SK-N-SH treated with all-trans-retinoic acid at 6 μM for 48 hours (cell line): ENCODE results near the gene KCNG4.

Source experiments
- ARNTL ChIP-seq: fragments of 450-650 bp; formaldehyde crosslinking; IDR thresholded peaks from 2 replicates; pipeline ENCODE4 v1.5.0; 2020; ENCODE audit warnings: low read depth, mild to moderate bottlenecking, moderate library complexity, borderline replicate concordance
- ZFP30 ChIP-seq: fragments of 450-650 bp; formaldehyde crosslinking; IDR thresholded peaks from 2 replicates; pipeline ENCODE4 v1.5.0; 2022; ENCODE audit warnings: mild to moderate bottlenecking, moderate library complexity

DNA sequence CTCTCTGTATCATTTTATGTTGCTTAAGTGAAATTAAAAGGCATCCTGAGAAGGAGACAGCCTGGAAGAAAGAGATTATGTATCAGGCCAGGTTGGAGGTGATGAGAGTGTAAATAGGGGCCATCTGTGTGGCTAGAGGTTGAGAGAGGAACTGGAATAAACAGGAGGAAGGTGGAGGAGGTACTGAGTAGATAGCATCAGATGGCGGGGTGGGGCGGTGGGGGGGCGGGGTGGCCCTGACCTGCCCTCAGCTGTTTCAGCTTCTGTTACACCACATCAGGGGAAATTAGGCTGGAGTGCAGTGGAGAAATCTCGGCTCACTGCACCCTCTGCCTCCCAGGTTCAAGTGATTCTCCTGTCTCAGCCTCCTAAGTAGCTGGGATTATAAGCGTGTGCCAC is 6.9 kb upstream of the KCNG4 start:
- TF ChIP-seq ARNTL (no peak), ZFP30 (CRISPR knock-in tag) (no peak)
